ENCODE measurements around the gene GUCY1A2.

GUCY1A2 gene

DNA sequence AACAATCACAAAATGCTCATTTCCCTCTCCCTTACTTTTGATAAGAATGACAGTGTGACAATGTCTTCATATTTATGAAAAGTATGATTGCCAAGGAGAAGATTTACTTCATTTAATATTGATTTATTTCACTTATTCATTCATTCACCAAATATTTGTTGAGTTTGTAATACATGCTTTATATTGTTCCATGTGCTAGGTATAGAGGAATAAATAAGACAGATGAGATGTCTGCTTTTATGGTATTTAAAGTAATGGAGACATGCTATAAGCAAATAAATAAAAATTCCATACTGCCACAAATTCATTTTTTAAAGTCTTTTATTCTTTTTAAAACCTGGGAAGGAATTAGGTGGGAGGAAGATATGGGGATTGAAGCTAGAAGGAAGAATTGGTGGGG lies 289.4 kb downstream of the GUCY1A2 start:
- no peak for DNase-seq (ENCODE audit: low spot score)

DNA sequence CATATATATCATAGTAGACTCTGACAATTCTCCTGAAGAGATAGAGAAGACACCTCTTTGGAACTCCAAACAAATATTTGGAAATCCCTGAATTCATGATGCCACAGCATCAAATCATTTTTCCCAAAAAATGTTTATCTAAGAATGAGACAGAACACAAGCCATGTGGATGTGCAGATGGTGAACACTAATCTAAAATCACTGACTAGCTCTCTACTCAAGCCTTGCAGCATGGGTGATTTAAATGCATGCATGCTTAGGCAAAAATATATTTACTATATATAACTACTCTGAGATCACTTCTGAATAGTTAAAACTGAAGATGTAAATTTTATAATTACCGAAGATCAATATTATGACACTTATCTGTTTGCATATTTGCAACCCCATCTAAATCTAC lies 289.9 kb downstream of the GUCY1A2 start:
- no peak for DNase-seq (ENCODE audit: low spot score)

DNA sequence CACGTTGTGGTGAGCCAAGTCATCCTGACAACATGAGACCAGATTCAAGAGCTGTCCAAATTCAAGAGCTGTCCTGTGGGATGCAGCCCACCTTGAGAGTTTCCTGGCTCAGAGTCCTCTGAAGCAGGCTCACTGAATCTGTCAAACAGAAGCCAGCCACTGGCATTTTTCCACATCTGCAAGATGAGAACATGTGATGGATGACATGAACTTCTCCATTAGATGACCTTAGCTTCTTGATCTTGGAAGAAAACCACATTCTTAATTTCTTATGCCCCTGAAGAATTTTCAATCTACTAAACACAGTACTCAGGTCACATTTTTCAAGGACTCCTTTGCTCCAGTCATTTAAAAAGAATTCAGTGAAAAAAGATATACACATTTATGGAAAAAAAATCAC lies 291.0 kb downstream of the GUCY1A2 start:
- no peak for DNase-seq (ENCODE audit: low spot score)

DNA sequence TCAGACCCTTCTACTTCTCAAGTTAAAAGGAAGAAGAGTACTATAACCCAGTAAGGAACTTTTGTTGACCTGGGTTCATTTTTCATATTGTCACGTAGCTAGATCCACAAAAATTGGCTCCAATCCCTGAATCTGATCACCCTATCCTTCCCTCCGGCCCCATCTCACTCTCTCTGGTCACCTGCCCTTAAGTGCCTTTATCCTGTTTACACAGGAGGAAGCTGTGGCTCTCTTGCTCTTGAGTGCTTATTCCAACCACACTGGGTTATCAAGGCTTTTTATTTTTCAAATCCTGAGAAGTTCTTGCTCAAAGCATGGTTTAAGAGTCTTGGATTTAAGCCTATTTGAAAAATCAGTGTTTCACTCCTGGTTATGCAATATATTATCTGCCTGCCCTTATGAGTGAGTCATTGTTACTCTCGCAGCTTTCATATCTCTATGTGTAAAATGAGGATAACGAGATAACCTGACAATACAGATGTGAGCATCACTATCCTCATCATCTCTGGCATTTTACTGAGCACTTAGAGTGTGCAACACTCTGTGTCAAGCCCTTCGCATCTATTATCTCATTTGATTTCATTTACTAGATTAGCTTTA lies 293.9 kb downstream of the GUCY1A2 start:
- no peak for DNase-seq (ENCODE audit: low spot score)

DNA sequence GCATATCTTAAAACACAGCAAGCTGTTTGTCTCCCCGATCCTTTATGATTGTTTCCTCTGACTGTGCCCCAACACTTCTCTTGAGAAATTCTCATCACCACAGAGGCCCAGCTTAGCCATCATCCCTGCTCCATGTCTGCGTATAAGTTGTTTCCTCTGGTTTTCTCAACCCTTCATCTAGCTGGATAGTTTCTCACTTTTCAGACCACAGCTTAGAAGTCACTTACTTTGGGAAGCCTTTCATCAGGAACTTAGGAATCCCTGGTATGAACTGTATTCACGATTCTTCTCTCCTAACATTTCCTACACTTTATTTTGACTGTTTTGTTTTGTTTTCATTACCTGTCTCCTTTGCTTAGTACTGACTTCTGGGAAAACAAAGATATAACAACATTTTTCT lies 295.2 kb downstream of the GUCY1A2 start:
- DNase-seq (ENCODE audit: low spot score), result no peak

DNA sequence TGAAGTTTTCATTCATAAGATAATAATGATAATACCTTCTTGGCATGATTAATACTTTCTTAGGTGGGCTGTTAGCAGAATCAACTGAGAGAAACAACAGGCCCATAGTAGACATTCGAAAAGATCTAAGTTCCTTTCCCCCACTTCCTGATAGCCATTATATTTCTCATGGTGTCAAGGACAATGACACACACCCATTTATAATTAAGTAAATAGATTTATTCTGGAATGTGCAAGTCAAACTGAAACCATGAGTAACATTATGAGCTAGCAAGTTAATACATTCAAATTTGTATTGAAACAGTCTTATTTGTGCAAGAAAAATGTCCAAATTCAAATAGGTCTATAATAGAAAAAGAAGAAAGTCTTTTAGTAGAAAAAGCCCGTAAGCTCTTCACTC lies 301.1 kb downstream of the GUCY1A2 start:
- DNase-seq (ENCODE audit: low spot score), result no peak

DNA sequence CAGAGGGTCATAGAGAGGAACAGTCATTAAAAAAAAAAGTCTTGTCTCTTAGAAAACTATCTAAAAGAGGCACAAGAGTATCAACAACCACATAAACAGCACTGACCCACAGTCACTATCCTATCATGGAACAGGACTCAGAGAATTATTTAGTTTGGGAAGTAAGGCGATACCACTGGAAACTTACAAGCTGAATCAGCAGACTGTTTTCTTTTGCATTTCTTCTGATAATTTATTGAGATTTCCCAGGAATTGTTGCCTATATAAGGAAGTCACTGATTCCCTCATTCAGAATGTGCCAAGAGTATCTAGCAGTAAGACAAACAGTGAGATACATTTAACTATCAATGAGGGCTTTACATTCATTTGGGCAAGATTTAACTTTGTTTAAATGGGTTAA lies 304.1 kb downstream of the GUCY1A2 start:
- no peak for DNase-seq (ENCODE audit: low spot score)

DNA sequence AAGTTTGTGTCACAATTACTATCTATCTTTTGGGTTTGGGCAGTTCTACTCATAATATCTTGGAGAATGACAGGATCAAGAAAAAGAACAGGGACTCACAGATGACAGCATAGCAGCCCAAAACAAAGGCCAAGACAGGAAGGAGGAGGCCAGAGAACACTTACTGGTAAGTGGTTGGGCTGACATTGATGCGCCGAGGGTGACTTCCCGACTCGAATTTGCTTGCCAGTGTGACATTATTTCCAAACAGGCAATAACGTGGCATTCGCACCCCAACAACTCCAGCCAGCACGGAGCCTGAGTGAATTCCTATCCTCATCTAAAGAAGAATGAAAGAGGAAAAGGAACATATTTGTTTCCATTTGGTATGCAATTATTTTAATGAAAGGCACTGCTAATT lies 309.9 kb downstream of the GUCY1A2 start:
- DNase-seq (ENCODE audit: low spot score), result no peak

DNA sequence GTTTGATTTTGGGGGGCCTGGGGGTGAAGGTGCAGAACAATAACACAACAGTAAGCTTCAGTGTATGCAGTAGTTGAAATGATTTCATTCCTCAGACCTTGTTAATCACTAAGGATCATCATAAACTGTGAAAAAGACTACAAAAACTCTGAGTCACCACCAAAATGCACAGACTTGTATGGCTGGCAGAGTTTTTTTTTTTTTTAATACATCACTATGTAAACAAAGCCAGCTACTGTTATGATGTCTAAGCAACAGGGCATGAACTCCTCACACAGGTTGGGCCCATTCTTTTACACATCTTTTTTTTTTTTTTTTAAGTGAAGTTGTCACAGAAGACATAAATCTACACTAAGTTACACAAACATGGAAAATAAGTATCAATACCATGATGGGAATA lies 311.9 kb downstream of the GUCY1A2 start:
- no peak for DNase-seq (ENCODE audit: low spot score)

DNA sequence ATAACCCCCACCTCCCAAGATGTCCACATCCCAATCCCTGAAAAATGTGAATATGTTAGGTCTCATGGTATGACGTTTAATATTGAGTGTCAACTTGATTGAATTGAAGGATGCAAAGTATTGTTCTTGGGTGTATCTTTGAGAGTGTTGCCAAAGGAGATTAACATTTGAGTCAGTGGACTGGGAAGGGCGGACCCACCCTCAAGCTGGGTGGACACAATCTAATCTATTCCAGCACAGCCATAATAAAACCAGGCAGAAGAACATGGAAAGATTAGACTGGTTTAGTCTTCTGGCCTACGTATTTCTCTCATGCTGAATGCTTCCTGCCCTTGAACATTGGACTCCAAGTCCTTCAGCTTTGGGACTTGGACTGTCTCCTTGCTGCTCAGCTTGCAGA lies 315.5 kb downstream of the GUCY1A2 start:
- no peak for DNase-seq (ENCODE audit: low spot score)

DNA sequence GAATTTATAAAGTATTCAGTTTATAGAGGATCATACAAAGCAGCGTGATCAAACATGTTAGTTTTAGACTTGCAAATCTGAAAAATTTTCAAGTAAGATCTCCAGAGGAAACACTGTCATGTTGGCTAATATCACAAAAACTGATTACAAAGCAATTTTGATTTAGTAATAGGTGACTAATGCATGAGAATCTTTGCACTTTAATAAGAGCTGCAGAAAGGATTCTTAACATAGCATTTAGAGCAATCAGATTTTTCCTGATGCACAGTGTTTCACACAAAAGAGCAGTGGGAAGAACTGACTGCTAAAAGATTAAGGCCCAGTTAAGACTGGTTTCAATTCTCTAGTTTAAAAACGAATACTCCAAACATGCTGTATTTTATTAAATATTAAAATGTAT lies 321.2 kb downstream of the GUCY1A2 start:
- DNase-seq (ENCODE audit: low spot score), result no peak

DNA sequence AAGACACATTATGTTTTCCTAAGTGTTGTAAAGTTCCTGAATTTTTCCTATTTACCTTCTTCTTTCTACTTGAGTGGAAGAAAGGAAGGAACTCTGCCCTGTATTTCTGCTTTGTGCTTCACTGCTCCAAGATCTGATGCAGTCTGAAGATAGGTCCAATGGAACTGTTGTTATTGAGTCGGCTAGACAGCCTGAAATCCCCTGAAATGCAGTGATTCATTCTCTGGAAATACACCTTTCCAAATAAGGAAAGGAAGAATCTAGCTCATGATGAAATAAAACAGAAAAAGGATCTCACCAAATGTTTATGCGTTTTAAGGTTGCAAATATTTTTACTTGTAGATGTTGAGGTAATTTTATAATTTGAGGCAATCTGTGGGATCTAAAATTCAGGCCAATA lies 322.8 kb downstream of the GUCY1A2 start:
- no peak for DNase-seq (ENCODE audit: low spot score)

DNA sequence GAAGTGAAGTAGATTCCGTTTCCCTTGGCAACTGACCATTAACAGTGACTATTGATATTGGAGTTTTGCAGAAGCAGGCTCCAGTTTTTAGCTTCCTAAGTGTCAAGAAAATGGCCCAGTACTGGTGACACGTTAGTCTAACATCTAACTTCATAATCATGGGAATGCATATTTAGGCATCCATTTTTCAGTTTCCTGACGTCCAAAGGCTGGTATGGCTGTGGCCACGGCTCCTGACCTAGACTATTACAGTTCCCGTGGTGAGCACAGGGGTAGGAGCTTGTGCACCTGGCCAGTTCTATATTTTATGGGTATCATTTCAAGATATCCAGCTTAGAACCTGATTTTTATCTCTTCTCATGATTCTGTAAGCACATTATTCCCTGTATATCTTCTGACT lies 323.8 kb downstream of the GUCY1A2 start:
- DNase-seq (ENCODE audit: low spot score), result no peak

DNA sequence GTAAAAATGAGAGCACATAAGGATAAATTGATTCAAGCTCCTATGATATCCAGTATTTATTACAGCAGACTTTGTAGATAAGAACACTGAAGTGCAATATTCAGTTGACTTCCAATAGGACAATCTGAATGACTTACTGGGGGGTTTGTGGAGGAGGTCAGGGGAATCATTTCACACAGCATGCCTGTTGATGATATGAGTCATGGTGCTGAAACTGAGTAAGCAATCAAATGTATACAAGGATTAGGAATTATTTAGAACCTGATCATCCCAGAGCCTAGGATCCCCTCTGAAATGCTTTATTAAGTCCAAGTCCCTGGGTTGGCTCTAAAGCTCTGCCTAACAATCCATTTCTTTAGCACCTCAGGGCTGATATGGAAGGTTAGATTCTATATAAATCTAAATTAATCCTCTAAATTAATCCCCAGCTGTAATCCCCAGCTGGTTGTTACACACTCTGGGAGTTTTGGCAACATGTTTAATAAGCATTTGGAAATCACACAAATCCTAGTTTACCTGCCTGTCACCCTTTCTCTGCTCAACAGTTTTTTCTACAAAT lies 326.4 kb downstream of the GUCY1A2 start:
- DNase-seq (ENCODE audit: low spot score), result peak; percentile 58

DNA sequence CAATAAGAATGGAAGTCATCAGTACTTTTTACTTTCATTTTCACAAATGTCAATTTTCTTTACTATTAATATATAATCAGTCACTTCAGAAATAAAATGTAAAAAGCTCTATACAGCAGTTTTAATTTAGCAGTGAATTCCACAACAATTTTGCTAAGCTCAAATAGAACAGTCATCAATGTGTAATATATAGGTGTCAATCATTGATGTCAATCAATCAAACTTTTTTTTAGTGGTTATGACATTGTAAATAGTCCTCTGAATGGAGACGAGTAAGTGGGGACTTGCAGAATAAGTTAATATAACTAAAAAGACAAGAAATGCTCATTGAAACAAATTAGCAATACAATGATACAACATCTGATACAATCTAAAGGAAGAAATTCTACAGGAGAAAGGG lies 327.4 kb downstream of the GUCY1A2 start:
- no peak for DNase-seq (ENCODE audit: low spot score)

DNA sequence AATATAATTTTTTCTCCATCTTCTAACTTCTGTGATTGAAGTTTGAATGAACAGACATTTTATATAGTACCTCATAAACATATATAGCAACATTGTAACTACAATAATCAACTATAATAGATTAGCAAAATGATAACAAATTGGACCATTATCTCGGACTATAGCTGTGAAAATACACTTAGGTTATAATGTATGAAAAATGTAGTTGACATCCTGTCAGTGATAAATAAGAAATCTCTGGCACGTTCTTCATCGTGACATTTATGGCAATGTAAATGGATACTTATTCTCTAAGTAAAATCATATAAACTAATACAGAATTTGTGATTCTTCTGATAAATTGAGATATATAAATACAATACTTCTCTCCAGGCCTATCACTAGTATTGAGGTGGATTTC lies 333.3 kb downstream of the GUCY1A2 start:
- DNase-seq (ENCODE audit: low spot score), result no peak

DNA sequence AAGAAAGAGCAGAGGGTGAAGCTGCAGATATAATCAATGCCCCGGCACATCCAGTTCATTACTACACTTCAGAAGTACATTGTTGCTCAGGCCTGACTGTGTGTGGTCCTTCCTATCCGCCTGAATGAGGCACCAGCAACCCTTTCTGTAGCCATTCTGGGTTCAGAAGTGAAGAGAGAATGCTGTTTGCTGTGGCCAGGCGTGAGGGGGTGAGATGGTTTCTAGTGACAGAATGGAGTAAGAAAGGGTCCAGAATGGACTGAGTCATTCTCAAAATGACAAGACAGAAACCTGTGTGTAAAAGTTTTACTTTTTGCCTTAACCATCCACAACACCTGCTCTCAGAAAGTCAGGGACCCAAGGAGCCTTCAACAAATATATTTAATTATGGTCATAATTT lies 334.8 kb downstream of the GUCY1A2 start:
- no peak for DNase-seq (ENCODE audit: low spot score)

DNA sequence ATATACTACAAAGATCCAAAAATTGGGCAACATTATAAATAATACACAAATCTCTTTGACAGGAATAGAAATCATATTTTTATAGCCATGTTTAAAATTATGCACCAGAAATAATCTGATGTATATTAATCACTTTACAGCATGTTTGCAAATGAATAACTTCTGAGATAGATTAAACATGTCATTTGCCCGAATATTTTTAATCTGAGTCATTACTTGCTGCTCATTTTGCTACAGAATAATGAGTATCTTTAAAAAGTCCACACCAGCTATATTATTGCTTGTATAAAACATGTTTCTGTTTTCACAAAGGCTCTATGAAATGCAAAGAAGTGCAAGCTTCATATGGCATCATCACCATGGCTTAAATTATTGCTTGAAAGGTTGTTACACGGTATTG lies 336.8 kb downstream of the GUCY1A2 start:
- DNase-seq (ENCODE audit: low spot score), result no peak

DNA sequence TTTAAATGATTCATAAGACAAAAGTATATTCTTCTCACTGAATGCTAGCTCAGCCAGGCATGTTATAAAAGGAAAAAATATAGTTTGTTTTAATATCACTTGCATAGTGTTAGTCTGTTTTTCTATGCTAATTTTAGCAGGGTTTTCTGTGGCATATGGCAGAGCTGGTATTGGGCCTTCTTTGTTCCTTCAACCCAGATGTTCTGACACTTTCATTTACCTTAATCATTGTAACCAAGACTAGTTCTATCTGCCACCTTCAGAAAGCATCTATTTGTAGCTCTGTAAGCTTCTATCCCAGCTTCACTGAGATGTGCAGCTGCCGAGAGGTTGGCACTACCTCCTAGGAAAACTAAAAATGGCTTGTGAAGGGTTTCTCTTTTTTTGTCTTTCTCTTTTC lies 338.7 kb downstream of the GUCY1A2 start:
- no peak for DNase-seq (ENCODE audit: low spot score)

DNA sequence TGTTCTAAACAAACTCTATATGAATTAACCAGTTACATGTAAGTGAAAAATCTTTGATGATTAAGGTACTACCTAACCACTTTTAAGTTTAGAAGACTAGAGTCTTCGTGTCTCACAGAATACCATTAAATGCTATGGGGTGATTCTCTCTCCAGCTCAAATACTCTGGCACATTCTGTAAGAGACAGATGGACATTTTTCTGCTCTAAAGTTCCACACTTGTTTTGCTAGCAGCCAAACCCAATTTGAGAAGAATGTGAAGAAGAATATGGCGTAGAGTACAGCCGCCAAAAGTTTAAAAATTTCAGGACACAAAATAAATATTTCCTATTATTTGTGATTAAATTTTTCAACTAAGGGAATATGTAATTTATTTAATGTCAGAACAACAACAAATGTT lies 339.1 kb downstream of the GUCY1A2 start:
- no peak for DNase-seq (ENCODE audit: low spot score)

DNA sequence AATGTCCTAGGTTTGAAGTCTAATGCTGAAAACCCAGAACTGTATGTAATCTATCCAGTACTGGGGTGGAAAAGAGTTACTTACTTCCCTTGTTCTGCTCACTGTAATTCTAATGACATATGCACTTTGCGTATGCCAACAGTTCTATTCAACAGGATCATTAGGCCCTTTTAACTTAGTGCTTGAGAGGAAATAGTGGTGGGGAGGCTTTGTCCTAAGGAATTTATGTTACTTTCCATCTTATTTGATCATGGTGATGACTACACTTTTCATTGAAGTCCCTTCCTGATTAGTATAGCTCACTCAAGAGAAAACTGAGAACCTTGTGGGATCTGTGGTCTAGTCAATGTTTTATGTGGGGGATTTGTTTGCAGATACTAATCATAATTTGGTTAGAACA lies 348.2 kb downstream of the GUCY1A2 start:
- no peak for DNase-seq (ENCODE audit: low spot score)

DNA sequence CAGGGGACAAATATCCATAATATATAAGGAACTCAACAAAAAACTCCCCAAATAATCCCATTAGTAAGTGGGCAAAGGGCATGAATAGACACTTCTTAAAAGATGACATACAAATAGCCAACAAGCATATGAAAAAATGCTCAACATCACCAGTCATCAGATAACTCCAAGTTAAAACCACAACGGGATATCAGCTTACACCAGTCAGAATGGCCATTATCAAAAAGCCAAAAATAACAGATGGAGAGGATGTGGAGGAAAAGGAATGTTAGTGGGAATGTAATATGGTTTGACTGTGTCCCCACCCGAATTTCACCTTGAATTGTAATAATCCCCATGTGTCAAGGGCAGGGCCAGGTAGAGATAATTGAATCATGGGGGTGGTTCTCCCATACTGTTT lies 350.1 kb downstream of the GUCY1A2 start:
- no peak for DNase-seq (ENCODE audit: low spot score)

DNA sequence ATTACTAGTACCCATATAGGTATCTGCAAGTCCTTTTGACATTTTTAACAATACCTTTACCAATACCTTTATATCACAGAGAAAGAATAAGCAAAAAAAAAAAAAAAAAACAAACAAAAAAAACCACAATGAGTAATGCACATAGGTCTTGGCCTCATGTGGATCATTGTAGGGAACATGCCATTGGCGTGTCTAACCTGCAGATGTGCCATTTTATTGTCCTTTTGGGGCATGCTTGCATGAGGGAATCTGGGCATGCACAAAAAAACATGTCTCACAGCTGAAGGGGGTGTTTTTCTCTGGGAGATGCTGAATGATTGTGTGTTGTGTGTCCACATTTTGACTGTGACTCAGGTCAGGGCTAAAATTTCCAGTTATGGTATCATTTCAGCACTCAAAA lies 361.6 kb downstream of the GUCY1A2 start:
- DNase-seq (ENCODE audit: low spot score), result no peak

DNA sequence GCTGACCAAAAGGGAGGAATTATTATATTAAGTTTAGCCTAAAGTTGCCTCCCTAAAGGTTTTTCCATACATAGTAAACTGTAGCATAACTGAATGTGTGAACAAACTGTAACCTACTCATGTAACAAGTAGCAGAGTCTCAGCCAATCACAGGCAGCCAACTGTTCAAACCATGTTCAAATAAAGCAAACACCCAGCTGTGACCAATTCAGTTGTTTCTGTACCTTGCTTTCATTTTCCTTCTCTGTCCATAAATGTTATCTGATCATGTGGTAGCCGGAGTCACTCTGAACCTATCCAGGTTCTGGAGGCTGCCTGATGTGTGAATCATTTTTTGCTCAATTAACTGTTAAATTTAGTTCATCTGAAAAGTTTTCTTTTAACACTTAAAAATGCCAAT lies 373.5 kb downstream of the GUCY1A2 start:
- DNase-seq (ENCODE audit: low spot score), result no peak

DNA sequence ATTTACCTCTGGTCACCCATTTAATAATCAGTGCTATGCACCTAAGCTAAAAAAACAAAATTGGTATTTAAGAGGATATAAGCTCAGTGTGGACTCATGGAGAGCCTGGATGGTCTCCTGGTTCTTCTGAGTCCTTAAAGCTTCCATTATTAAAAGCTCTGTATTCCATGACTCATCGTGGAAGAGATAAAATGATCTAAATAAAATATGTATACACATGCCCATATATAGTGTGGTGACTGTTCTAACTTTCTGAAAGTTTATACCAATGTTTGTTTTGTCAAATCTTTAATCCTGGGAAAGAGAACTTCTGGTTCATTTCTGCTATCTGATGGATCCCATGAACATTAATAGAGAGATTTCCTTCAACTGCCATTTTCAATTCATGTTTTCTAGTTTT lies 375.9 kb downstream of the GUCY1A2 start:
- DNase-seq (ENCODE audit: low spot score), result no peak

Data from D341Med (cell line).